Endothelial cell of umbilical vein (primary cell): ENCODE measurements around the gene VWA8. TPM values are rescaled to one million over a fixed set of nuclear protein-coding genes. Genes with fewer than 3 reads are reported as not detected.

Experiments
- BruUV-seq: library from RNA; stranded (reverse); fragments of 400-500 nt; replicated peaks from 2 replicates; lab custom pipeline; 2021; lab: Mats Ljungman, UMichigan
- CTCF ChIA-PET: fragments of 300-600, 350-600 bp; sonication (Branson Sonifier 250); formaldehyde crosslinking; loops from one replicate; lab custom pipeline; 2021; ENCODE audit warnings: antibody characterized with exemption, inconsistent platforms; lab: Charles Lee
- POLR2A ChIA-PET: fragments of 300-600, 350-600 bp; sonication (Branson Sonifier 250); formaldehyde crosslinking; loops from one replicate; lab custom pipeline; 2021; ENCODE audit warnings: antibody characterized with exemption, inconsistent platforms; lab: Charles Lee
- DNase-seq: peaks from one replicate; pipeline ENCODE4 v3.0.0-alpha.2; 2011; ENCODE audit warnings: low read depth, low spot score
- FAIRE-seq: peaks from 2 replicates; lab custom pipeline; 2011; peaks lifted over from hg19 to GRCh38; lab: Jason Lieb, UNC
- H2AFZ ChIP-seq: 2 replicates; pipeline ENCODE4 v1.6.0; 2012; ENCODE audit warnings: low read depth, low read length, control low read depth, inconsistent platforms
- H3K27ac ChIP-seq: 2 replicates; pipeline ENCODE4 v1.5.1; 2011; ENCODE audit warnings: low read depth, mild to moderate bottlenecking, control low read depth, low read length, moderate library complexity; ENCODE audit not compliant: insufficient read depth
- H3K27me3 ChIP-seq, 2 experiments: 2 replicates each; pipeline versions ENCODE4 v1.6.0 to v1.6.1; 2011; ENCODE audit warnings: low read length in 2 of 2, mixed read lengths in 1 of 2; ENCODE audit not compliant: control insufficient read depth in 2 of 2, insufficient read depth in 2 of 2
- H3K36me3 ChIP-seq, 2 experiments: 2 replicates in 1 of 2; 3 replicates in 1 of 2; pipeline ENCODE4 v1.5.1; 2011; ENCODE audit warnings: low read length in 2 of 2, mild to moderate bottlenecking in 1 of 2, moderate library complexity in 1 of 2; ENCODE audit not compliant: control insufficient read depth in 2 of 2, insufficient read depth in 2 of 2; ENCODE audit errors: extremely low read depth in 1 of 2
- H3K4me1 ChIP-seq: 3 replicates; pipeline ENCODE4 v1.5.1; 2011; ENCODE audit warnings: mild to moderate bottlenecking, low read length; ENCODE audit not compliant: control insufficient read depth, insufficient read depth; ENCODE audit errors: extremely low read depth
- H3K4me2 ChIP-seq: 2 replicates; pipeline ENCODE4 v1.6.1; 2011; ENCODE audit warnings: low read length, control low read depth, mixed read lengths; ENCODE audit not compliant: insufficient read depth
- H3K4me3 ChIP-seq, 3 experiments: fragments of 200-600 bp in 1 of 3; sonication (generic), shearing (Covaris generic) in 1 of 3; replicated peaks in 1 of 3; 2 replicates each; pipeline ENCODE4 v1.5.1; 2011 to 2016; ENCODE audit warnings: control low read depth in 3 of 3, low read length in 3 of 3, mild to moderate bottlenecking in 2 of 3, inconsistent platforms in 1 of 3, low read depth in 1 of 3, moderate library complexity in 1 of 3; ENCODE audit not compliant: insufficient read depth in 1 of 3
- H3K79me2 ChIP-seq: 2 replicates; pipeline ENCODE4 v1.6.0; 2012; ENCODE audit warnings: low read length, inconsistent platforms; ENCODE audit not compliant: control insufficient read depth, insufficient read depth
- H3K9ac ChIP-seq: replicated peaks from 2 replicates; pipeline ENCODE3; 2011; ENCODE audit warnings: low read length, control low read depth; ENCODE audit not compliant: insufficient read depth; ENCODE audit errors: extremely low read depth
- H3K9me1 ChIP-seq: replicated peaks from 3 replicates; pipeline ENCODE4 v1.6.0; 2011; ENCODE audit warnings: mild to moderate bottlenecking, low read length; ENCODE audit not compliant: control insufficient read depth, insufficient read depth; ENCODE audit errors: extremely low read depth
- H3K9me3 ChIP-seq: replicated peaks from 2 replicates; pipeline ENCODE4 v1.5.1; 2012; ENCODE audit warnings: low read length, inconsistent platforms; ENCODE audit not compliant: control insufficient read depth, insufficient read depth
- H4K20me1 ChIP-seq: replicated peaks from 2 replicates; pipeline ENCODE3; 2011; ENCODE audit warnings: mild to moderate bottlenecking, low read length; ENCODE audit not compliant: control insufficient read depth, insufficient read depth; ENCODE audit errors: extremely low read depth
- EZH2 ChIP-seq: IDR thresholded peaks from 2 replicates; pipeline ENCODE4 v1.6.1; 2012; ENCODE audit warnings: borderline replicate concordance, low read depth, mild to moderate bottlenecking, moderate library complexity, low read length, inconsistent platforms; ENCODE audit not compliant: severe bottlenecking
- FOS ChIP-seq: IDR thresholded peaks from 2 replicates; pipeline ENCODE4 v1.6.1; 2011; ENCODE audit warnings: mild to moderate bottlenecking, low read length, moderate library complexity, borderline replicate concordance; ENCODE audit not compliant: insufficient read depth
- GATA2 ChIP-seq: IDR thresholded peaks from 2 replicates; pipeline ENCODE4 v1.7.0; 2011; ENCODE audit warnings: low read depth, mild to moderate bottlenecking, moderate library complexity, mixed read lengths, low read length; ENCODE audit not compliant: insufficient read length, insufficient read depth
- JUN ChIP-seq: IDR thresholded peaks from 2 replicates; pipeline ENCODE4 v1.6.1; 2011; ENCODE audit warnings: borderline replicate concordance, low read depth; ENCODE audit not compliant: insufficient read length, insufficient read depth
- MYC ChIP-seq: IDR thresholded peaks from one replicate; pipeline ENCODE4 v1.6.1; 2011; ENCODE audit warnings: mild to moderate bottlenecking, low read depth, low read length
- POLR2A ChIP-seq: IDR thresholded peaks from 2 replicates; pipeline ENCODE4 v1.6.1; 2012; ENCODE audit warnings: low read depth, mild to moderate bottlenecking, control low read depth, low read length
- POLR2AphosphoS5 ChIP-seq: IDR thresholded peaks from 2 replicates; pipeline ENCODE4 v1.6.1; 2012; ENCODE audit warnings: low read depth, mild to moderate bottlenecking, control low read depth, low read length, moderate library complexity; ENCODE audit not compliant: insufficient read depth
- dilution Hi-C: fragments of 300-500 bp; cut with MboI; formaldehyde crosslinking; loops from one replicate; pipeline ENCODE4 v1.15.0; 2019; ENCODE audit warnings: low sequenced_read_pairs; ENCODE audit not compliant: extremely low pct_ligation_motif_present
- intact Hi-C: fragments of 100-400 bp; cut with micrococcal nuclease; formaldehyde crosslinking; loops from one replicate; pipeline ENCODE4 v1.10.0; 2022
- polyA plus RNA-seq, 4 experiments: library from polyadenylated mRNA; depleted of rRNA in 3 of 4; stranded (reverse) in 3 of 4; unstranded in 1 of 4; fragments of >200 nt; gene quantifications; 2 replicates each; pipeline versions ENCODE4 v1.2.1 to v1.2.3, GENCODE V29; 2011 to 2012; ENCODE audit warnings: missing spikeins in 1 of 4
- total RNA-seq: library from RNA; stranded (reverse); gene quantifications from 2 replicates; pipeline ENCODE4 v1.2.3, GENCODE V29; 2021
- TF ChIP-seq, protein P1 (sequence below): IDR thresholded peaks from 2 replicates; pipeline ENCODE4 v1.6.1; 2011; ENCODE audit not compliant: insufficient read depth, insufficient read length
- TF ChIP-seq, protein P2 (sequence below), 2 donors: IDR thresholded peaks; 1 replicate in 1 of 2; 2 replicates in 1 of 2; pipeline ENCODE4 v1.5.1; 2011; ENCODE audit warnings: low read length in 2 of 2, mild to moderate bottlenecking in 2 of 2, moderate library complexity in 2 of 2, control low read depth in 1 of 2, inconsistent platforms in 1 of 2, low read depth in 1 of 2; ENCODE audit not compliant: insufficient read depth in 1 of 2; ENCODE audit errors: extremely low read depth in 1 of 2

The VWA8 gene
- total and polyA plus RNA-seq, 2 donors (not counting 3 experiments of a cell fraction or from before 2014, with no cell fraction given) = 2.9 to 11.3 TPM

DNA sequence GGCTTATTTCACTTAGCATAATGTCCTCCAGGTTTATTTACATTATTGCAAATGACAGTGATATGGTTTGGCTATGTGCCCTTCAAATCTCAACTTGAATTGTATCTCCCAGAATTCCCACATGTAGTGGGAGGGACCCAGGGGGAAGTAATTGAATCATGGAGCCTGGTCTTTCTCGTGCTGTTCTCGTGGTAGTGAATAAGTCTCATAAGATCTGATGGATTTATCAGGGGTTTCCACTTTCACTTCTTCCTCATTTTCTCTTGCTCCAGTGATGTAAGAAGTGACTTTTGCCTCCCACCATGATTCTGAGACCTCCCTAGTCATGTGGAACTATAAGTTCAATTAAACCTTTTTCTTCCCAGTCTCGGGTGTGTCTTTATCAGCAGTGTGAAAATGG lies 109.6 kb downstream of the VWA8 start:
- Histone ChIP-seq H3K9me3 (no peaks in the 10 kb centered on the region), H3K4me1 (no peaks in the 10 kb centered on the region), H3K79me2 (no peaks in the 10 kb centered on the region), H3K4me3 (no peak overlapping the region), H3K27me3 (no peaks in the 10 kb centered on the region), H2AFZ (no peak overlapping the region), H3K27ac (no peak overlapping the region), H3K36me3 (no peaks in the 10 kb centered on the region), H3K9me1 (no peaks in the 10 kb centered on the region), H4K20me1 (no peaks in the 10 kb centered on the region), H3K4me2 (no peak overlapping the region), H3K9ac (no peak overlapping the region)
- CTCF ChIA-PET = interaction anchor here (0.8 kb wide), 1 partner anchor 10 kb away, joined by 3 read pairs; no protein-coding TSS in a partner anchor
- intact Hi-C loops = no loop called here
- DNase-seq = no peak
- FAIRE-seq = no peak
- POLR2A ChIA-PET = no interaction called here
- no TSS peak for BruUV-seq
- dilution Hi-C loops = no loop called here
- no peak for TF ChIP-seq JUN
- TF ChIP-seq MYC = no peak
- TF ChIP-seq, protein P1, sequence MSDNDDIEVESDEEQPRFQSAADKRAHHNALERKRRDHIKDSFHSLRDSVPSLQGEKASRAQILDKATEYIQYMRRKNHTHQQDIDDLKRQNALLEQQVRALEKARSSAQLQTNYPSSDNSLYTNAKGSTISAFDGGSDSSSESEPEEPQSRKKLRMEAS = no peak
- TF ChIP-seq GATA2 = no peak
- TF ChIP-seq, protein P2, sequence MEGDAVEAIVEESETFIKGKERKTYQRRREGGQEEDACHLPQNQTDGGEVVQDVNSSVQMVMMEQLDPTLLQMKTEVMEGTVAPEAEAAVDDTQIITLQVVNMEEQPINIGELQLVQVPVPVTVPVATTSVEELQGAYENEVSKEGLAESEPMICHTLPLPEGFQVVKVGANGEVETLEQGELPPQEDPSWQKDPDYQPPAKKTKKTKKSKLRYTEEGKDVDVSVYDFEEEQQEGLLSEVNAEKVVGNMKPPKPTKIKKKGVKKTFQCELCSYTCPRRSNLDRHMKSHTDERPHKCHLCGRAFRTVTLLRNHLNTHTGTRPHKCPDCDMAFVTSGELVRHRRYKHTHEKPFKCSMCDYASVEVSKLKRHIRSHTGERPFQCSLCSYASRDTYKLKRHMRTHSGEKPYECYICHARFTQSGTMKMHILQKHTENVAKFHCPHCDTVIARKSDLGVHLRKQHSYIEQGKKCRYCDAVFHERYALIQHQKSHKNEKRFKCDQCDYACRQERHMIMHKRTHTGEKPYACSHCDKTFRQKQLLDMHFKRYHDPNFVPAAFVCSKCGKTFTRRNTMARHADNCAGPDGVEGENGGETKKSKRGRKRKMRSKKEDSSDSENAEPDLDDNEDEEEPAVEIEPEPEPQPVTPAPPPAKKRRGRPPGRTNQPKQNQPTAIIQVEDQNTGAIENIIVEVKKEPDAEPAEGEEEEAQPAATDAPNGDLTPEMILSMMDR (IDR thresholded peaks at IDR 0.05; ENCODE audit: extremely low read depth in 1 of 2, insufficient read depth in 1 of 2, low read depth in 1 of 2, low read length in 2 of 2) = no peak
- TF ChIP-seq FOS = no peak
- no peak for TF ChIP-seq POLR2AphosphoS5
- no peak for TF ChIP-seq POLR2A
- no peak for TF ChIP-seq EZH2
